Measurements from ENCODE around the gene ARHGAP26. TPM values are rescaled to one million over a fixed set of nuclear protein-coding genes. Genes with fewer than 3 reads are reported as not detected.
A peak's percentile ranks its signal among the peaks of the same experiment; 100 is the strongest.

Gene ARHGAP26
- total RNA-seq, 1 experiment from 2014 or later = 34.5 TPM

GRCh38 chr5:142782976-142783530 is 12.9 kb downstream of the ARHGAP26 start (continued):
- TF ChIP-seq FOSL1 (IDR thresholded peaks at IDR 0.05; ENCODE audit: low read depth) (no peak), ZFX (IDR thresholded peaks at IDR 0.05) (no peak), POLR2AphosphoS5 (IDR thresholded peaks at IDR 0.05; ENCODE audit: low read depth, low read length) (no peak), EGR1 (IDR thresholded peaks at IDR 0.05; ENCODE audit: low read depth) (no peak), JUND (IDR thresholded peaks at IDR 0.05) (no peak), SIN3A (IDR thresholded peaks at IDR 0.05; ENCODE audit: low read depth) (no peak), YY1 (IDR thresholded peaks at IDR 0.05; ENCODE audit: extremely low read depth, insufficient replicate concordance, low read depth, low read length) (no peak), MAX (IDR thresholded peaks at IDR 0.05) (no peak), EZH2 (IDR thresholded peaks at IDR 0.05) (no peak)

GRCh38 chr5:142783601-142784341 is 13.6 kb downstream of the ARHGAP26 start:
- Histone ChIP-seq H3K36me3 (ENCODE audit: control insufficient read depth in 1 of 2, insufficient read depth in 2 of 2, low read length in 2 of 2) (no peaks in the 10 kb centered on the region), H3K27me3 (ENCODE audit: insufficient read depth, low read length) (no peaks in the 10 kb centered on the region), H3K9me2 (ENCODE audit: insufficient read depth) (no peaks in the 10 kb centered on the region), H3K4me1 (ENCODE audit: control insufficient read depth in 1 of 2, insufficient read depth in 2 of 2, low read length in 2 of 2) (peaks cover 19 to 27% of the 10 kb centered on the region in 2 experiments; a peak in 3 of 4 replicates), H3K79me2 (ENCODE audit: insufficient read depth, low read length) (peaks cover 16% of the 10 kb centered on the region), H4K20me1 (ENCODE audit: insufficient read depth) (no peaks in the 10 kb centered on the region), H3K9me3 (ENCODE audit: control insufficient read depth in 1 of 2, insufficient read depth in 1 of 2, low read depth in 1 of 2, low read length in 2 of 2) (no peaks in the 10 kb centered on the region), H3K4me3 (replicated peaks in 1 of 2; ENCODE audit: low read depth in 1 of 2, low read length in 2 of 2) (no peak overlapping the region), H3K27ac (ENCODE audit: low read depth, low read length) (no peak overlapping the region), H3K9ac (ENCODE audit: low read length) (no peak overlapping the region), H3K4me2 (ENCODE audit: low read length) (no peak overlapping the region), H2AFZ (ENCODE audit: low read depth, low read length, poor library complexity, severe bottlenecking) (no peak overlapping the region)
- TF ChIP-seq ELF1 (IDR thresholded peaks at IDR 0.05; ENCODE audit: borderline replicate concordance, low read depth) (no peak), ZNF274 (IDR thresholded peaks at IDR 0.05; ENCODE audit: low read depth, low read length) (no peak), CBX3 (IDR thresholded peaks at IDR 0.05; ENCODE audit: low read depth) (no peak), POLR2A (IDR thresholded peaks at IDR 0.05; ENCODE audit: borderline replicate concordance, extremely low read depth, insufficient read depth, insufficient read length) (no peak), MAX (IDR thresholded peaks at IDR 0.05) (no peak), FOSL1 (IDR thresholded peaks at IDR 0.05; ENCODE audit: low read depth) (no peak), POLR2AphosphoS5 (IDR thresholded peaks at IDR 0.05; ENCODE audit: low read depth, low read length) (no peak), TCF7L2 (IDR thresholded peaks at IDR 0.05; ENCODE audit: borderline replicate concordance, extremely low read depth, insufficient read depth, insufficient read length) (no peak), EGR1 (IDR thresholded peaks at IDR 0.05; ENCODE audit: low read depth) (no peak), SP1 (IDR thresholded peaks at IDR 0.05; ENCODE audit: low read depth) (no peak)
- TF ChIP-seq, protein P1, sequence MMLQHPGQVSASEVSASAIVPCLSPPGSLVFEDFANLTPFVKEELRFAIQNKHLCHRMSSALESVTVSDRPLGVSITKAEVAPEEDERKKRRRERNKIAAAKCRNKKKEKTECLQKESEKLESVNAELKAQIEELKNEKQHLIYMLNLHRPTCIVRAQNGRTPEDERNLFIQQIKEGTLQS (IDR thresholded peaks at IDR 0.05) = no peak
- ATAC-seq = peak; percentile 36; the same call in 1 of the 2 replicates
- RAD21 ChIA-PET (ENCODE audit: low non-redundant PET in 1 of 2, low total read pairs in 2 of 2, uncharacterized antibody in 2 of 2, unreplicated experiment in 2 of 2) = no interaction called here
- POLR2A ChIA-PET = interaction anchor here (1.1 kb wide), 1 partner anchor 14 kb away, joined by 3 read pairs; the partner anchor contains the start of gene ARHGAP26
- CTCF ChIA-PET = no interaction called here
- intact Hi-C loops (cut with micrococcal nuclease) = no loop called here
- DNase-seq (ENCODE audit: low read depth, low spot score) = no peak
- BruUV-seq (replicated peaks) = no TSS peak
